Measurements from ENCODE around the gene AVP.

GRCh38 chr20:3106185-3106584 is 21.7 kb upstream of the AVP start:
- TF ChIP-seq CTCF (conservative IDR thresholded peaks at IDR 0.05; ENCODE audit: low read length), result no peak
- no peak for TF ChIP-seq EZH2phosphoT487 (IDR thresholded peaks at IDR 0.05; ENCODE audit: borderline replicate concordance, low read depth, low read length)

All from OCI-LY7 (cell line).